ENCODE measurements around the gene WIPF3.
A peak's percentile ranks its signal among the peaks of the same experiment; 100 is the strongest.

WIPF3 gene

DNA sequence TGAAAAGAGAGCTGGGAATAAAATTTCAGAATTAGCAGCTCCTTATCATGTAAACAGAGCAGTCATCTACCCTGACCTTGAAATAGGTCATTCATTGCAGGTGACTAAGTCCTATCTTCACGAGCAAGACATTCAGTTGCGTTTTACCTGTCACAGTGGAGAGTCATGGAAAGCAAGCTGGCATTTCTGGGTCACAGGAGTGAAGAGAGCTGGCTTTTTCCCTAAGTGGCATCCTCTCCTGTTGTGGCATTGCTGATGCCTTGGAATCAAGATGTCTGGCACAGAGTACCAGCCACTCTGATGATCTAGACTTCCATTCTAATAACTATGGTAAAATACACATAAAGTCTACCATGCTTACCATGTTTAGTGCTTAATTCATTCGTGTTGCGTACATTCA is 112.5 kb downstream of the WIPF3 start:
- DNase-seq: no peak
- no peak overlapping the region for H3K4me3 Mint-ChIP-seq
- H3K36me3 Mint-ChIP-seq (ENCODE audit: low read depth): no peaks in the 10 kb centered on the region
- H3K27ac Mint-ChIP-seq: no peak overlapping the region
- no peaks in the 10 kb centered on the region for H3K4me1 Mint-ChIP-seq (ENCODE audit: low read depth)
- H3K27me3 Mint-ChIP-seq: peaks cover 7% of the 10 kb centered on the region
- H3K9me3 Mint-ChIP-seq: no peaks in the 10 kb centered on the region

DNA sequence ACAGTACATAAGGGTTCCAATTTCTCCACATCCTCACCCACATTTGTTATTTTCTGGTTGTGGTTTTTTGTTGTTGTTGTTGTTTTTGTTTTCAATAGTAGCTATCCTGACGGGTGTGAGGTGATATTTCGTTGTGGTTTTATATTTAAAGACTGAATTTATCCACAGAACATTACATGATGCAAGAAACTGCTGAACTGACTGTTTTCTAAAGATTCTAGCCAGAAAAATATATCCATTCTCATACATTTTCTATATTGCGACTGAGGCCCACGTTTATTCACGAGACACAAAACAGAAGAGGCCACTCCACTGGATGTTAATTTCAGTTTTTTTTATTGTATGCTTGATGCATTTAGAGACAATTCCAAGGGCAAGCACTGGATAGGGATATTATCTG is 113.5 kb downstream of the WIPF3 start:
- Mint-ChIP-seq H3K36me3 (ENCODE audit: low read depth) (no peaks in the 10 kb centered on the region), H3K4me1 (ENCODE audit: low read depth) (peaks cover 5% of the 10 kb centered on the region), H3K27me3 (peaks cover 7% of the 10 kb centered on the region), H3K4me3 (no peak overlapping the region), H3K27ac (no peak overlapping the region), H3K9me3 (no peaks in the 10 kb centered on the region)
- DNase-seq: no peak

- DNase-seq: no peak
- H3K27ac Mint-ChIP-seq: no peak overlapping the region
- H3K4me1 Mint-ChIP-seq (ENCODE audit: low read depth): peaks cover 9% of the 10 kb centered on the region
- H3K36me3 Mint-ChIP-seq (ENCODE audit: low read depth): no peaks in the 10 kb centered on the region
- no peaks in the 10 kb centered on the region for H3K9me3 Mint-ChIP-seq
- H3K27me3 Mint-ChIP-seq: peaks cover 2% of the 10 kb centered on the region
- no peak overlapping the region for H3K4me3 Mint-ChIP-seq
Observed at GRCh38 chr7:29920491-29920890, 114.2 kb downstream of the WIPF3 start.

GRCh38 chr7:29921404-29922010 is 115.2 kb downstream of the WIPF3 start:
- Mint-ChIP-seq H3K9me3 (no peaks in the 10 kb centered on the region), H3K27ac (no peak overlapping the region), H3K36me3 (ENCODE audit: low read depth) (no peaks in the 10 kb centered on the region), H3K4me1 (ENCODE audit: low read depth) (peaks cover 9% of the 10 kb centered on the region), H3K4me3 (no peak overlapping the region), H3K27me3 (no peaks in the 10 kb centered on the region)
- peak; percentile 40 for DNase-seq

DNA sequence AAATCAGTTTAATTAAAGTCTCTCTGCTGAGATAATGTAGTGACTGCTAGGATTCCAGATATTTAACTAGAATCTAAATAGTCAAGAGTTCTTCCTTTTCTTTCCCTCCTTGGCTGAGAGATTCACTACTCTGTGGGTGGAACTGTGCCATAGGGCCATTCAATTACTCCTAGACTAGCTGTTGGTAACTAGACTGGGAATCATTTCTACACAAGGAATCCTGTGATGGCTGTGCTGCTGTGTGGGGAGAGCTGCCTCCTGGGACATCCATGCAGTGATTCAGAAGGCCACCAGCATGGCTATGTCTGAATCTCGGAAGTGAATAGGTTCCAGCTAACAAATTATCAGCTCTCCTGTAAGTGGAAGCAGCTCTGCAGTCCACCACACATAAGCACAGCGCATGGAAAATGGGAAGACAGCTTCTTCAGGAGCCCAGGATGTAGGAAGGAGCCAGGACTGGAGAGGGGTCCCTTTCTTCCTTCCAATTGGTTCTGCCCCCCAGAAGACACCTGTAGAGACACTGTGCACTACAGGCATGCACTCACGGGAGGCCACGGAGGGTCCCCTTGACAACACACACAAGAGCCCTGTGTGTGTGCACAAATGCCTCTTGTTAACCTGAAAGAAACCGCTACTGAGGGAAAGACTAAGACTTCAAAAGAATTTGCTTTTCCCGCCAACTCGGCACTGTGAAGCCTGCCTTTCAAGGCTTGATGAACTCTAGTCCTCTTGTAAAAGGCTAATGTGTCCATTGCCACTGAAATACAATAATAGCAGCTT is 116.8 kb downstream of the WIPF3 start:
- no peak overlapping the region for H3K27ac Mint-ChIP-seq
- H3K27me3 Mint-ChIP-seq: no peaks in the 10 kb centered on the region
- peaks cover 9% of the 10 kb centered on the region for H3K4me1 Mint-ChIP-seq (ENCODE audit: low read depth)
- no peak overlapping the region for H3K4me3 Mint-ChIP-seq
- no peaks in the 10 kb centered on the region for H3K36me3 Mint-ChIP-seq (ENCODE audit: low read depth)
- H3K9me3 Mint-ChIP-seq: no peaks in the 10 kb centered on the region
- no peak for DNase-seq

- peak overlapping the region; percentile 32 for H3K27ac Mint-ChIP-seq
- no peak overlapping the region for H3K4me3 Mint-ChIP-seq
- peaks cover 9% of the 10 kb centered on the region for H3K4me1 Mint-ChIP-seq (ENCODE audit: low read depth)
- no peak for DNase-seq
- H3K27me3 Mint-ChIP-seq: no peaks in the 10 kb centered on the region
- H3K36me3 Mint-ChIP-seq (ENCODE audit: low read depth): no peaks in the 10 kb centered on the region
- H3K9me3 Mint-ChIP-seq: no peaks in the 10 kb centered on the region
Observed at GRCh38 chr7:29924006-29924405, 117.7 kb downstream of the WIPF3 start.

DNA sequence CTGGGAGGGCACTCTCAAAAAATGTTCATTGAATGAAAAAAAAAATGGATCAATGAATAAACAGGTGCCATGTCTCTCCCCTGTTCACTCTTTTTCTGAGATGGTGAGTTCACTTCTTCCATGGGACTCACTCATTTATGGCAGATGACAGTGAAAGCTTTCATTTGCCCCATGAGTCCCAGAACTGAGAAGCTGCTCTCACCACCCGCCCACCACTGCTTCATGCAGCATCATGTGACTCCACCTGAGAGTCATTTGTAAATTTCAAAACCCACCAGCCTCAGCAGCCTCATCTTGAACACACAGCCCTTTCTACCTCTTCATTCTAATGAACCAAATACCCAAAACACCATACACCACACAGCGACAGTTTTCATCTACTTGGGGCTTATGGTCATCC is 118.4 kb downstream of the WIPF3 start:
- Mint-ChIP-seq H3K36me3 (ENCODE audit: low read depth) (no peaks in the 10 kb centered on the region), H3K27me3 (no peaks in the 10 kb centered on the region), H3K9me3 (no peaks in the 10 kb centered on the region), H3K4me3 (no peak overlapping the region), H3K27ac (peak overlapping the region; percentile 32), H3K4me1 (ENCODE audit: low read depth) (peaks cover 9% of the 10 kb centered on the region)
- no peak for DNase-seq

- H3K4me1 Mint-ChIP-seq (ENCODE audit: low read depth): peaks cover 9% of the 10 kb centered on the region
- no peak overlapping the region for H3K27ac Mint-ChIP-seq
- no peak for DNase-seq
- no peaks in the 10 kb centered on the region for H3K9me3 Mint-ChIP-seq
- H3K36me3 Mint-ChIP-seq (ENCODE audit: low read depth): no peaks in the 10 kb centered on the region
- no peak overlapping the region for H3K4me3 Mint-ChIP-seq
- peaks cover 2% of the 10 kb centered on the region for H3K27me3 Mint-ChIP-seq
Observed at GRCh38 chr7:29926216-29926615, 119.9 kb downstream of the WIPF3 start.

GRCh38 chr7:29926741-29927140 is 120.4 kb downstream of the WIPF3 start:
- no peak for DNase-seq
- Mint-ChIP-seq H3K27me3 (peaks cover 2% of the 10 kb centered on the region), H3K4me3 (no peak overlapping the region), H3K27ac (no peak overlapping the region), H3K4me1 (ENCODE audit: low read depth) (peaks cover 9% of the 10 kb centered on the region), H3K9me3 (no peaks in the 10 kb centered on the region), H3K36me3 (ENCODE audit: low read depth) (no peaks in the 10 kb centered on the region)

GRCh38 chr7:29929018-29929807 is 122.9 kb downstream of the WIPF3 start:
- Mint-ChIP-seq H3K27ac (no peak overlapping the region), H3K36me3 (ENCODE audit: low read depth) (no peaks in the 10 kb centered on the region), H3K27me3 (peaks cover 2% of the 10 kb centered on the region), H3K4me1 (ENCODE audit: low read depth) (peaks cover 9% of the 10 kb centered on the region), H3K4me3 (no peak overlapping the region), H3K9me3 (no peaks in the 10 kb centered on the region)
- DNase-seq: no peak

DNA sequence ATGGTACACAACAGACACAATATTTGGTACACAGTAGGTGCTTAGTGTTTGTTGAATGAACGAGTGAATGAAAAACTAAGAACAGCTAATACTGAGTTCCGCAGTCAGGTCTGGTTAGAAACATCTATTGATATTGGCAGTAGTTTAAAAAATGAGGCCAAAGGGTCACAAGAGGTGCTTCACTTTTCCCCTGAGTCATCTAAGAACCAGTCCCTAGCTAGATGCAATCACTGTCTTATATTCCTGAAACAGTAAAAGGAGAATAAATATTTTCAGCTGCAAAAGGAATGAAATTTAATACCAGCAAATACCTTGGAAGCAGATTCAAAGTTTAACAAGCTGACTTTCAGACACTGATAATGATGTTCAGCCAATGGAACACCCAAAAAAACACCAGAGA is 128.8 kb downstream of the WIPF3 start:
- no peaks in the 10 kb centered on the region for H3K9me3 Mint-ChIP-seq
- peaks cover 2% of the 10 kb centered on the region for H3K27me3 Mint-ChIP-seq
- H3K4me3 Mint-ChIP-seq: no peak overlapping the region
- no peaks in the 10 kb centered on the region for H3K4me1 Mint-ChIP-seq (ENCODE audit: low read depth)
- H3K36me3 Mint-ChIP-seq (ENCODE audit: low read depth): no peaks in the 10 kb centered on the region
- DNase-seq: no peak
- H3K27ac Mint-ChIP-seq: no peak overlapping the region

GRCh38 chr7:29937132-29937531 is 130.8 kb downstream of the WIPF3 start:
- no peaks in the 10 kb centered on the region for H3K9me3 Mint-ChIP-seq
- DNase-seq: no peak
- no peaks in the 10 kb centered on the region for H3K36me3 Mint-ChIP-seq (ENCODE audit: low read depth)
- no peaks in the 10 kb centered on the region for H3K4me1 Mint-ChIP-seq (ENCODE audit: low read depth)
- H3K4me3 Mint-ChIP-seq: no peak overlapping the region
- no peaks in the 10 kb centered on the region for H3K27me3 Mint-ChIP-seq
- H3K27ac Mint-ChIP-seq: no peak overlapping the region

DNA sequence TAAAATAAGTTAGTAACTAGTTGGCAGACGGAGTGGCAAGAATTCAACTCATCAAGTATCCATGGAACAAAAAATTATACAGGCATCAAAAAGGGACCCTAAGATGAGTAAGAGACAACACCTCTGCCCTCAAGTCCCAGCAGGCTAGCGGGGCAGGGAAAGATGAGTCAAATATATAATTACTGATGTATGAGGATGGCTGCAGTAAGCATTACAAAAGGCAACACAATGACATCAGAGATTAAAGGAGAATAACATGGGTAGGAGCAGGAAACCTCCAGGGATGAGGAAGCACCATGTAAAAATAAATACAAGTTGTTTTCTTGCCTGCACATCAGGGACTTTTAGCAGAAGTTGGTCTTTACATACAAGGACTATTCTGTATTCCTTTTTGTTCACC is 133.9 kb downstream of the WIPF3 start:
- Mint-ChIP-seq H3K9me3 (no peaks in the 10 kb centered on the region), H3K27ac (no peak overlapping the region), H3K36me3 (ENCODE audit: low read depth) (no peaks in the 10 kb centered on the region), H3K4me3 (no peak overlapping the region), H3K4me1 (ENCODE audit: low read depth) (no peaks in the 10 kb centered on the region), H3K27me3 (no peaks in the 10 kb centered on the region)
- no peak for DNase-seq

GRCh38 chr7:29945259-29945809 is 139.0 kb downstream of the WIPF3 start:
- Mint-ChIP-seq H3K27me3 (no peaks in the 10 kb centered on the region), H3K36me3 (ENCODE audit: low read depth) (no peaks in the 10 kb centered on the region), H3K27ac (no peak overlapping the region), H3K4me3 (no peak overlapping the region), H3K9me3 (no peaks in the 10 kb centered on the region), H3K4me1 (ENCODE audit: low read depth) (no peaks in the 10 kb centered on the region)
- DNase-seq: no peak
